ENCODE data around the gene SMC3. TPM values are rescaled to one million over a fixed set of nuclear protein-coding genes. Genes with fewer than 3 reads are reported as not detected.
A peak's percentile ranks its signal among the peaks of the same experiment; 100 is the strongest.

Gene SMC3
- total RNA-seq, 2 donors from 2014 or later = 74.0 to 77.3 TPM

DNA sequence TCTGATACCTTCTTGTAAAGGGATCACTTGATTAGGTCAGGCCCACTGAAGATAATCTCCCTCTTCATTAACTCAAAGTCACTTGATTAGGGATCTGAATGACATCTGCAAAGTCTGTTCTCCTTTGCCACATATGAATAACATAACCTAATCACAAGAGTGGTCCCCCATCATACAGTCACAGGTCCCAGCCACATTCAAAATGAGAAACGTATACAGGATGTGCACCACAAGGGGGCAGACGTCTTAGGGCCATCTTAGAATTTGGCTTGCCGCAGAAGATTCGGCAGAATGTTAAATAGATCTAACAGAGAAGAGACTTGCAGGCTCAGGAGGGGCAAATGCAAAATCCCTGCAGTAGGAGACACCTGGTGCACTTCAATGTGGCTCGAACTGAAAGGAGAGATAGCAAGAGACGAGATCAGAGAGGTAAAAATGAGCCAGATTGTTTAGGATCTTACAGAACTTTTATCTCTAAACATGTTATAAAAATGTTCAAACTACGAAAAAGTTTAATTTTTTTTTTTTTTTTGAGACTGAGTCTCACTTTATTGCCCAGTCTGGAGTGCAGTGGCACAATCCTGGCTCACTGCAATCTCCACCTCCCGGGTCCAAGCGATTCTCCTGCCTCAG is 10.4 kb upstream of the SMC3 start:
- no peaks in the 10 kb centered on the region for H3K36me3 Mint-ChIP-seq (ENCODE audit: low read depth)
- no peaks in the 10 kb centered on the region for H3K9me3 Mint-ChIP-seq
- H3K4me1 Mint-ChIP-seq = peaks cover 6% of the 10 kb centered on the region
- no peak overlapping the region for H3K27ac Mint-ChIP-seq
- H3K4me3 Mint-ChIP-seq = no peak overlapping the region
- peaks cover 4% of the 10 kb centered on the region for H3K27me3 Mint-ChIP-seq
- peak; percentile 91 for ATAC-seq (replicated peaks)

DNA sequence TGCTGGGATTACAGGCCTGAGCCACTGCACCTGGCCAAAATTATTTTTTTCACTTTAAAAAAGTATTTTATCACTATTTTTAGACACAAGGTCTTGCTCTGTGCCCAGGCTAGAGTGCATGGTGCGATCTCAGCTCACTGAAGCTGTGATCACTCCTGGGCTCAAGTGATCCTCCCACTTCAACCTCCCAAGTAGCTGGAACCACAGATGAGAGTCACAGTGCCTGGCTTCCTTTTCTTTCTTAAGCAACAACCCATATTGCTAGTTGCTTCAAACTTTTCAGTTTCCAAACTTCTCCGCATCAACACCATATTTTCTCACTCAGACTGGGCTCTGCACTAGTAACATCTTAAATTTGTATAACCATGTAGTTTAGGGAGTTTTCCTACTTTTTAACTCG is 9.5 kb upstream of the SMC3 start:
- Mint-ChIP-seq H3K36me3 (ENCODE audit: low read depth) (no peaks in the 10 kb centered on the region), H3K27me3 (peaks cover 7% of the 10 kb centered on the region), H3K4me1 (peaks cover 6% of the 10 kb centered on the region), H3K4me3 (no peak overlapping the region), H3K9me3 (no peaks in the 10 kb centered on the region), H3K27ac (no peak overlapping the region)
- no peak for ATAC-seq (replicated peaks)

DNA sequence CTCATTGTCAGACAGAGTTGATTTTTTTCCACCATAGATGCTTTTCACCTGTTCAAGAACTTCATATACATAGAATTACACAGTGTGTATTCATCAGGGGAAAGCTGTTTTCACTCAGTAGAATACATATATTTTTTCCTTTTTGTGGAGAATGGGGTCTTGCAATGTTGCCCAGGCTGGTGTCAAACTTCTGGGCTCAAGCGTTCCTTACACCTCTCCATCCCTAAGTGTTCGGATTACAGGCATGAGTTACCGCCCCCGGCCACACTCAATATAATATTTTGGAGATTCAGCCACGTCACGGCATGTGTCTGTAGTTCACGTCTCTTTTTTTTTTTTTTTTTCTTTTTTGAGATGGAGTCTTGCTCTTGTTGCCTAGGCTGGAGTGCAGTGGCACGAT is 7.5 kb upstream of the SMC3 start:
- Mint-ChIP-seq H3K36me3 (ENCODE audit: low read depth) (no peaks in the 10 kb centered on the region), H3K4me3 (no peak overlapping the region), H3K27me3 (peaks cover 19% of the 10 kb centered on the region), H3K27ac (no peak overlapping the region), H3K9me3 (no peaks in the 10 kb centered on the region), H3K4me1 (peaks cover 6% of the 10 kb centered on the region)
- no peak for ATAC-seq (replicated peaks)

DNA sequence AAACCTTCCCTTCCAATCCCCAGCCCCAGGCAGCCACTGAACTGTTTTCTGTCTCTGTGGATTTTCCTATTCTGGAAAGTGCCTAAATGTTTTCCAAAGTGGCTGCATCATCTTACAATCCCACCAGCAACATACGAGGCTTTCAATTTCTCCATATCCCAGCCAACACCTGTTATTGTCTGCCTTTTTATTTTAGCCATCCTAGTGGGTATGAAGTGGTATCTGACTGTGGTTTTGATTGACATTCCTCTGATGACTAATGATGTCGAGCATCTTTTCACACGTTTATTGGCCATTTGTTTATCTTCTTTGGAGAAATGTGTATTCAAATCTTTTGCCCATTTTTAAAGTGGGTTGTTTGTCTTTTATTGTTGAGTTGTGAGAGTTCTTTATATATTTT is 6.2 kb upstream of the SMC3 start:
- no peak overlapping the region for H3K27ac Mint-ChIP-seq
- H3K4me3 Mint-ChIP-seq = no peak overlapping the region
- peaks cover 6% of the 10 kb centered on the region for H3K4me1 Mint-ChIP-seq
- H3K36me3 Mint-ChIP-seq (ENCODE audit: low read depth) = no peaks in the 10 kb centered on the region
- ATAC-seq (replicated peaks) = no peak
- H3K9me3 Mint-ChIP-seq = no peaks in the 10 kb centered on the region
- peaks cover 19% of the 10 kb centered on the region for H3K27me3 Mint-ChIP-seq

DNA sequence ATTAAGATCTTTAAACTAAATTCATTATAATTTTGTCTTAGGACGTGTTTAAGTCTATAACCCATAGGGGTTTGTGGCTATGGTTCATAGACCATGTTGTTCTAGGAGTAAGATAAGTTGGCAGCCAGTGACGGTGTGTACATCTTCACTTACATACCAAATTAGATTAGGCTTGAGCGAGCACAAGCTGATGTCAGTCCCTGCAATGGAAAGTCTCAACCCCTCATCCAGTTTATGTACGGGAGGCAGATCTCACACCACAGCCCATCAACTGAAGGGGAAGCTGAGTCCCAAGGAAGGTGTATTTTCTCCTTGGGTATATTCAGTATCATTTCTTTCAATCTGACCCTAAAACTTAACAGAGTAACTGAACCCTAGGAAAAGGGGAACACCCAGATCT is 5.1 kb upstream of the SMC3 start:
- H3K27ac Mint-ChIP-seq = no peak overlapping the region
- H3K36me3 Mint-ChIP-seq (ENCODE audit: low read depth) = peaks cover 2% of the 10 kb centered on the region
- H3K4me3 Mint-ChIP-seq = no peak overlapping the region
- no peak for ATAC-seq (replicated peaks)
- peaks cover under 1% of the 10 kb centered on the region for H3K4me1 Mint-ChIP-seq
- peaks cover 19% of the 10 kb centered on the region for H3K27me3 Mint-ChIP-seq
- no peaks in the 10 kb centered on the region for H3K9me3 Mint-ChIP-seq

DNA sequence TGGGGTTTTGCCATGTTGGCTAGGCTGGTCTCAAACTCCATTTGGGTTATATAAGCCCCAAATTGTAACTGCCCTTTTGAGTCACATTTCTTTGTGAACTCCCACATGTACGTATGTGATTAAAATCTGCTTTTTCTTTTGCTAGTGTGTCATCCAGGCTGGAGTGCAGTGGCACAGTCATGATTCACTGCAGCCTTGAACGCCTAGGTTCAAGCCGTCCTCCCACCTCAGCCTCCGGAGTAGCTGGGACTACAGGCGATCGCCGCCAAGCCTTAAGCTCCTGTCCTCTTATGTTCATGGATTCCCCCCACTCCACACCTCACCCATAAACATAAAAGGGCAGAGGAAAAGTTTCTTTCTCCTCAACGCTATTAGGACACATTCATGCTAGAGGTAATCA is 4.4 kb upstream of the SMC3 start:
- Mint-ChIP-seq H3K9me3 (no peaks in the 10 kb centered on the region), H3K36me3 (ENCODE audit: low read depth) (peaks cover 6% of the 10 kb centered on the region), H3K27me3 (peaks cover 19% of the 10 kb centered on the region), H3K27ac (no peak overlapping the region), H3K4me3 (no peak overlapping the region), H3K4me1 (no peaks in the 10 kb centered on the region)
- ATAC-seq (replicated peaks) = no peak

DNA sequence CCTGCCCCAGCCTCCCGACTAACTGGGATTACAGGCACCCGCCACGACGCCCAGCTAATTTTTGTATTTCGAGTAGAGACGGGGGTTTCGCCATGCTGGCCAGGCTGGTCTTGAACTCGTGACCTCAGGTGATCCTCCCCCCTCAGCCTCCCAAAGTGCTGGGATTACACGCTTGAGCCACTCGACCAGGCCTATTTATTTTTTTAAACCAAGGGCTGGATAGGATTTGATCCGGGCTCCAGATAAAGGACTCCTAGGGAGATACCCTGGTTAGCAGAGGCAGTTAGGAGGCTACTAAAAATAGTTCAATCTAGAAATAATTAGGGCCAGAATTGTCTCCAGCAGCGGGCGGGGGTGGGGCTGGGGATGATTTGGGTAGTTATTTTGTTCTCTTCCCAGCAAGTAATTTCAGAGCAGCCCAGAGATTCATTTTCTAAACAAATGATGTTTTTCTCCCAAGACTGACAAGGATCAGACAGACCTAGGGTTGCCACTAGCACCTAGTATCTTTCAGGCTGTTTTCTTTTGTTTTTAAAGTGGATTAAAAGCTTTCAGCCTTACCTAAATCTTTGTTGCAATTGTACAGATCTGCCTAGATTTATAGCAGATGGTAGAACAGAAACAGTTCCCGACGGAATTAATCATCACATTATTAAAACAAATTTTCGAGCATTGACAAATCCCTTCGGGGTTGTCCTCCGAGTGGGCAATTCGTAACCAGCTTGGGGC is 859 bp upstream of the SMC3 start:
- Mint-ChIP-seq H3K27me3 (peaks cover 15% of the 10 kb centered on the region), H3K27ac (peak overlapping the region; percentile 93), H3K4me3 (peak overlapping the region; percentile 95), H3K4me1 (peaks cover 20% of the 10 kb centered on the region), H3K36me3 (ENCODE audit: low read depth) (peaks cover 37% of the 10 kb centered on the region), H3K9me3 (no peaks in the 10 kb centered on the region)
- ATAC-seq (replicated peaks) = no peak

DNA sequence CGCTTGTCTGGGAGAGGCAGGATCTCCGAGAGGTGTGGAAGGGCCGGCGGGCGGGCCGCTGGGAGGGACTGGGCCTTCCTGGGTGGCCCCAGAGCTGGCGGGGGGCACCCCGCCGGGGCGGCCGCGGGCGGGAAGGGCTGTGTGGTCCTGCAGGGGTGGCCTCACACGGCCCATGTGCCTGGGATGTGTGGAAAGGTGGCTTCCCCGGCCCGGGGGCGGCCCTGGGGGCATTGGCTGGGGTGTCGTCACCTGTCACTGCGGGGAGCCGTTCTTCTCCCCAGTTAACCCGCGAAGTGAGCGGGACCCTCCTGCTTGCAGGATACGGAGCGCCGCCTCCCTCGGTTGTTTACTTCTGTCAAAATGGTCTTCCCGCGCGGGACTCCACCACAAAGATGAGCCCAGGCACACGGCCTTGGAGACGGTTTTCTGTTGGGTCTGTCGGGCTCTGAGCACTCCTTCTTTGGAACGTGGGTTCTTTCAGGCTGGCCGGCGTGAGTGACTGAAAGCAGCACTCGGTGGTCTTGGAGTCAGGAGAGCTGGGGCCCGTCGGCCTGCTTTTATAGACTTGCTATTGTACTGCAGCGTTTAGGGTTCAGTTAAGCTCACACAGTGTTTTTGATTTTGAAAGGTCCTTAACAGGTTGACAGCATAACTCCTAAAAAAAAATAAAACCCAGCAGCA is 700 bp downstream of the SMC3 start:
- peak; percentile 46 for ATAC-seq (replicated peaks)
- H3K27ac Mint-ChIP-seq = peak overlapping the region; percentile 85

DNA sequence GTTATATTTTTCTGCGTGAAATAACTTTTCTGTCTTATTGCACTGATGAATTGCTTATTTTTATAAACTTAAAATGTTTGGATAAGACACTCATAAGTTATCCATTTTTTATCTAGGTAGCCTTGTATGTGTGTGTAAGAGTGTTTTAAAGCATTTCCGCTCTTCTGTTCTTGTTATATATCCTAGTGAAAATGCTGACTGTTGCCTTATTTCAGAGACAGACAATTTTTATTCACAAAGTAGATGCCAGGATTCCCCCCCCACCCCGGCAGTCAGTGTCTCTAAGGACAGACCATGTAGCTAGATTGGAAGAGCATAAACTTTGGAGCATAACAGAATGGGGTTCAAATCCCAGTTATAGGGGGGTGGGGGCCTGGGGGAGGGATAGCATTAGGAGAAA is 1.6 kb downstream of the SMC3 start:
- Mint-ChIP-seq H3K4me1 (peaks cover 32% of the 10 kb centered on the region), H3K27me3 (peaks cover 5% of the 10 kb centered on the region), H3K4me3 (peak overlapping the region; percentile 95), H3K27ac (peak overlapping the region; percentile 85), H3K36me3 (ENCODE audit: low read depth) (peaks cover 58% of the 10 kb centered on the region), H3K9me3 (no peaks in the 10 kb centered on the region)
- ATAC-seq (replicated peaks) = no peak

More for the DNA sequence above, 700 bp downstream of the SMC3 start:
- peaks cover 31% of the 10 kb centered on the region for H3K4me1 Mint-ChIP-seq
- H3K27me3 Mint-ChIP-seq = peaks cover 12% of the 10 kb centered on the region
- peaks cover 51% of the 10 kb centered on the region for H3K36me3 Mint-ChIP-seq (ENCODE audit: low read depth)
- peak overlapping the region; percentile 95 for H3K4me3 Mint-ChIP-seq
- no peaks in the 10 kb centered on the region for H3K9me3 Mint-ChIP-seq

DNA sequence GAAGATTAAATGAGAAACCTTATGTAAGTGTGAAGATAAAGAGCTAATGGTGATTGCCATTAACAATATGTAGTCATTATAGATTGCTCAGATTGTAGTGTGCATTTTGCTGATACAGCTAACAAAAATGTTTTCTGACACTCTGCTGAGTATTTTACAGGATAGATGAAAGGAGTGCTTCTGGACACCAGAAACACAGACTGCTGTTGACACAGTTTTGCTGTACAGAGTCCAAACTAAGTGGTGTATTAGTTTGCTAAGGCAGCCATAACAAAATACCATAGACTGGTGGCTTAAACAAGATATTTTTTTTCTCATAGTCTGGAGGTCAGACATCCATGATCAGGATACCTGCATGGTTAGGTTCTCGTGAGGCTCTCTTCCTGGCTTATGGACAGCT is 2.2 kb downstream of the SMC3 start:
- peak overlapping the region; percentile 95 for H3K4me3 Mint-ChIP-seq
- H3K4me1 Mint-ChIP-seq = peaks cover 39% of the 10 kb centered on the region

DNA sequence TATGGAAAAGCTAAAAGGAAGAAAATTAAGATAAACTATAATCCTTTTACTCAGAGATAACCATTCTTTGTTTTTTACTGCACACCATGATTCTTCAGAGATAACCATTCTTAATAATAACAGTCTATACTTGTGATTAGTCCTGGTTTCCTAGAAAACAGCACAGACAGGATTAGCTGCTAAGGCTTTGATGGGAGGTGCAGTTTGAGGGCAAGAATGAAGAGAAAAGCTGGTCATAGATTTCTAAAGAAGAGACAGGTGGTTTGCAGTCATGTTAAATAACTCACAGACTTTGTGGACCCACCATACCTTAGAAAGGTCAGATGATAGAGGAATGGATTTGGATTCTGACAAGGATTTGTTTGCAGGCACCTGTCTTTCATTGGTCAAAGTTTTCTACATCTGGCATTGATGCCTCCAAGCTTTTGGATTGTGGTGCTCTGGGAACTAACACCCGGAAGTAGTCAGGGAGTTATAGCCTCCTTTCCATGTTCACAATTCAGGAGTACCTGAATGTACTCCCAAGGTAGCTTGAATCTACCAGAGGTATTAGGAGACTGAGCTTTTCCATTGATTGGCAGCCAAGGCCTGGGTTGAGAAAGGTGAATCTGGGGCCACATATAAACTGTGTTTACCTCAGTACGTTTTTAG is 3.7 kb downstream of the SMC3 start:
- Mint-ChIP-seq H3K9me3 (no peaks in the 10 kb centered on the region), H3K4me1 (peaks cover 46% of the 10 kb centered on the region), H3K4me3 (peak overlapping the region; percentile 95)

More for the DNA sequence above, 2.2 kb downstream of the SMC3 start:
- Mint-ChIP-seq H3K27ac (peak overlapping the region; percentile 85), H3K9me3 (no peaks in the 10 kb centered on the region), H3K27me3 (no peaks in the 10 kb centered on the region), H3K36me3 (ENCODE audit: low read depth) (peaks cover 65% of the 10 kb centered on the region)
- ATAC-seq (replicated peaks) = no peak

DNA sequence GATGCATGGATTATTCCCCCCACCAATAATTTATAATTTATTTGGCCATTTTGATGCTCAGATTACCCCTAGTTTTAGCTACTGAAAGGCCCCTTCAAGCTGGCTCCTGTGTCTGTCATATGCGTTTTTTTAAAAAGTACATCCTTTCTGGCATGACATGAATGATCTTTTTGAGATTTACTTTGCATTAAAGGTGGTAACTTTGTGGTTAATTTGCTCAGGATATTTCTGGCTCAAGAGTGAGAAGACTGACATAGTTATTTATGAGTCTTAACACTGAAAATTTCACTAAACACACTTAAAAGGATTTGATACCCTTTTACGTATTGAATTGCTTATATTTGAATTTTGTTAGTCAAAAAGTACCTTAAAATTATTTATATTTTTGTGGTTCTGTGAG is 5.4 kb downstream of the SMC3 start:
- Mint-ChIP-seq H3K4me3 (peak overlapping the region; percentile 69), H3K27me3 (no peaks in the 10 kb centered on the region), H3K4me1 (peaks cover 51% of the 10 kb centered on the region), H3K36me3 (ENCODE audit: low read depth) (peaks cover 91% of the 10 kb centered on the region), H3K9me3 (no peaks in the 10 kb centered on the region), H3K27ac (peak overlapping the region; percentile 48)
- ATAC-seq (replicated peaks) = no peak

More for the DNA sequence above, 3.7 kb downstream of the SMC3 start:
- ATAC-seq (replicated peaks) = no peak
- Mint-ChIP-seq H3K36me3 (ENCODE audit: low read depth) (peaks cover 79% of the 10 kb centered on the region), H3K27ac (no peak overlapping the region), H3K27me3 (no peaks in the 10 kb centered on the region)

DNA sequence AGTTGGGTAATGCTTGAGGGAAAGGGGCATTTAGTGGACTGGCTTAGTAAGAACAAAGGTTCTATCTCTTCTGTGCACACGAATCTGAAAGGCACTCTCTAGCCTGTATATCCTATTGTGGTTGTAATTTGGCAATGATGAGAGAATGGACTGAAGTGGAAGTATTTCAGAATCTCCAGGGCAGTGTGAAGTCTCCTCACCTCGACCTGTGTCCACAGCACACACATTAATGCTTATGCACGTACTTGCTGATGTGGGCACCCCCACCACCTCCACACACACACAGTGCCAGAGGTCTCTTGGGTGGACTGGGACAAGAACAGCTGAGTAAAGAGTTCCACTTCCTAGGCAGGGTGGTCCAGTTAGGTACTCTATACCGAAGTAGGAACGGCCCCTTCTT is 6.9 kb downstream of the SMC3 start:
- Mint-ChIP-seq H3K4me3 (peak overlapping the region; percentile 26), H3K4me1 (peaks cover 49% of the 10 kb centered on the region), H3K27me3 (no peaks in the 10 kb centered on the region), H3K27ac (peak overlapping the region; percentile 29), H3K36me3 (ENCODE audit: low read depth) (peaks cover 93% of the 10 kb centered on the region), H3K9me3 (no peaks in the 10 kb centered on the region)
- ATAC-seq (replicated peaks) = no peak

DNA sequence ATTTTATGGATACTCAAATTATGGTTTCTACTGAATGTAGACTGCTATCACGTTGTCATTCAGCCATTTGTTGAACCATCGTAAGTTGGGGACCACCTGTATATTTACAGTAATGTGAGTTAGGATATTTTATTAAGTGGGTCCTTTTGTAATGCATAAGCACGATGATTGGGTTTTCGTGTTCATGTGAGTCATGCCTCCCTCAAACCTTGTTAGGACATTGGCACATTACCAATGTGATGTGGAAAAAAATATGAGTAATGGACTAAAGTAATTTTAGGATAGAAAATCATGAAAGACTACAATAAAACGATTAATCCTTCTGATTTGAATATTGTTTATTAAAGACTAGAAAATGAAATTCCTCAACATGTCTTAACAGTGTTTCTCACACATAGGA is 8.7 kb downstream of the SMC3 start:
- peak overlapping the region; percentile 73 for H3K27ac Mint-ChIP-seq
- H3K4me3 Mint-ChIP-seq = peak overlapping the region; percentile 39
- H3K27me3 Mint-ChIP-seq = no peaks in the 10 kb centered on the region
- no peaks in the 10 kb centered on the region for H3K9me3 Mint-ChIP-seq
- peak; percentile 65 for ATAC-seq (replicated peaks)
- H3K4me1 Mint-ChIP-seq = peaks cover 36% of the 10 kb centered on the region
- H3K36me3 Mint-ChIP-seq (ENCODE audit: low read depth) = peaks cover 93% of the 10 kb centered on the region
